KOPT-K1 (cell line): ENCODE results near the gene STIP1.

ENCODE experiments used
- H3K27ac ChIP-seq: fragments of 200-600 bp; sonication (generic); 2 replicates; pipeline ENCODE4 v1.5.1; 2016; ENCODE audit warnings: antibody characterized with exemption, mild to moderate bottlenecking, low read depth, low read length; ENCODE audit not compliant: poor library complexity, severe bottlenecking
- H3K36me3 ChIP-seq: fragments of 200-600 bp; sonication (generic); 2 replicates; pipeline ENCODE4 v1.5.1; 2017; ENCODE audit warnings: antibody characterized with exemption, mild to moderate bottlenecking, low read length, moderate library complexity; ENCODE audit not compliant: insufficient read depth
- H3K9me3 ChIP-seq: fragments of 200-600 bp; sonication (generic); 2 replicates; pipeline ENCODE4 v1.5.1; 2017; ENCODE audit warnings: antibody characterized with exemption, low read length, mild to moderate bottlenecking; ENCODE audit not compliant: insufficient read depth, poor library complexity, severe bottlenecking

STIP1 gene

GRCh38 chr11:64204464-64204989, 18.6 kb downstream of the STIP1 start:
- no peaks in the 10 kb centered on the region for H3K9me3 ChIP-seq
- peaks cover 78% of the 10 kb centered on the region for H3K36me3 ChIP-seq
- no peak overlapping the region for H3K27ac ChIP-seq

GRCh38 chr11:64206457-64207255, 20.7 kb downstream of the STIP1 start, which contains the start of gene FERMT3:
FERMT3 (plus strand) TSS chr11:64206721; CDS start chr11:64207365, 644 bp downstream.
- Histone ChIP-seq H3K36me3 (peaks cover 78% of the 10 kb centered on the region), H3K9me3 (no peaks in the 10 kb centered on the region), H3K27ac (peak within 1 kb of the TSS; percentile 93)

- Histone ChIP-seq H3K9me3 (no peaks in the 10 kb centered on the region), H3K36me3 (peaks cover 78% of the 10 kb centered on the region), H3K27ac (peak overlapping the region; percentile 93)
Observed at GRCh38 chr11:64207256-64208085, 21.5 kb downstream of the STIP1 start.

DNA sequence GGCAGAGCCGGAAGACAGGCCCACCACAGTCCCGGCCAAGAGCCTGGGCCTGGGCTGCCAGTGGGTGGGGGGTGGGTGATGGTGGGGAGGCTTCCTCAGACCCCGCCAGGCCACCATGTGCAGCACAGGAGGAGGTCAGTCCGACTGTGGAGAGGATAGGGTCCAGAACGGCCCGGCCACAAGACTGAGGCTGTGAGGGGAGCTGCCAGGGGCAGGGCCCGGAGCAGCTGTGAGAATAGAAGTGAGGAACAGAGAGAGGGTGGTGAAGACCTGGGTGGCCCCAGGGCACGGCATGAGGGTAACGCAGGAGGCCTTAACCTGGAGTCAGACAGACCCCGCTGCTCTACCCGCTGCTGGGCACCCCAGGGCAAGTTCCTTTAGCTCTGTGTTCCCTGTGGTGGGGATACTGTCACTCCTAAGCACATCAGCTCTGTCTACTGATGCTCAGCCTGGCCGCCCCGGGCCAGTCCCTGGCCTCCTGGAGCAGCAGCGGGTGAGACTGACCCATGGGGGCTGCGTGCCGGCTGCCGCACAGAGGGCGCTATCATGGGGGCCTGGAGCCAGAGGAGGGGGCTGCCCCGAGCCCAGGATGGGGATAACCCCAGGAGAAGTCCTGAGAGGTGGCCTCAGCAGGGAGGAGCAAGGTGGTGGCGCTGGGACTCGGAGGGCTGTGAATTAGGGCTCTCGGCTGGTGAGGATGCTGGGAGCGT, 22.3 kb downstream of the STIP1 start:
- H3K9me3 ChIP-seq = no peaks in the 10 kb centered on the region
- peaks cover 77% of the 10 kb centered on the region for H3K36me3 ChIP-seq
- H3K27ac ChIP-seq = peak overlapping the region; percentile 93

DNA sequence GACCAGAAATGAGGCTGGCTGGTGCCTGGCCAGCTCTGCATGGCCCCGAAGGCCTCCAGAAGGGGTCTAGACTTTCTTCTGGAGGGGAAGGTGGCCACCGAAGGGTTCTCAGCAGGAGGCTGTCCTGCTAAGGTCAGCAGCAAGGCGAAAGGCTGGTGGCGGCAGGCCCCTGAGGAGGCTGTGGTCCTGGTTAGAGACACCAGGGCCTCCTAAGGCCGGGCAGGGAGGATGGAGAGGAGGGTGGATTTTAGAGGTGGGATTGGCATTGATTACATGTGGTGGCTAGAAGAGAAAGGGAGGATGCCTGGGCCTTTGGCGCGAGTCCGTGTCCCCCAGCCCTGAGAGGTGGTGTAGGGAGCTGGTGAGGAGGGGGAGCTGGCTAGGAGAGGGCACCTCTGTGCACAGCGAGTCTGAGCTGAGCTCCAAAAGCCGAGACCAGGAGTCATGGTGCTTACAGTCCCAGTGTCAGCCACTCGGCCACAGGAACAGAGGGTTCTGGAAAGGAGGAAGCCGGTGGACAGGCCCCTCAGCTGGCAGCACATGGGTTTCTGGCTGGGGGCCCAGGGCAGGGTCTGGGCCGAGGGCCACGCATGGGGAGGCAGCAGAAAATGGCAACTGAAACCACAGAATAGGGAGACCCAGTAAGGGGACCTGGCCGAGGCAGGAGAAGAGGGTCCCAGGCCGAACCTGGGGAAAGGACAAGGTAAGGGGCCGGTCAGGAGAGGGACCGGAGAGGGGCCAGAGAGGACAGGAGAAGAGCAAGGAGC, 23.0 kb downstream of the STIP1 start:
- H3K36me3 ChIP-seq = peaks cover 76% of the 10 kb centered on the region
- no peaks in the 10 kb centered on the region for H3K9me3 ChIP-seq
- peak overlapping the region; percentile 93 for H3K27ac ChIP-seq

GRCh38 chr11:64209563-64209843, 23.5 kb downstream of the STIP1 start:
- peaks cover 76% of the 10 kb centered on the region for H3K36me3 ChIP-seq
- no peaks in the 10 kb centered on the region for H3K9me3 ChIP-seq
- no peak overlapping the region for H3K27ac ChIP-seq

DNA sequence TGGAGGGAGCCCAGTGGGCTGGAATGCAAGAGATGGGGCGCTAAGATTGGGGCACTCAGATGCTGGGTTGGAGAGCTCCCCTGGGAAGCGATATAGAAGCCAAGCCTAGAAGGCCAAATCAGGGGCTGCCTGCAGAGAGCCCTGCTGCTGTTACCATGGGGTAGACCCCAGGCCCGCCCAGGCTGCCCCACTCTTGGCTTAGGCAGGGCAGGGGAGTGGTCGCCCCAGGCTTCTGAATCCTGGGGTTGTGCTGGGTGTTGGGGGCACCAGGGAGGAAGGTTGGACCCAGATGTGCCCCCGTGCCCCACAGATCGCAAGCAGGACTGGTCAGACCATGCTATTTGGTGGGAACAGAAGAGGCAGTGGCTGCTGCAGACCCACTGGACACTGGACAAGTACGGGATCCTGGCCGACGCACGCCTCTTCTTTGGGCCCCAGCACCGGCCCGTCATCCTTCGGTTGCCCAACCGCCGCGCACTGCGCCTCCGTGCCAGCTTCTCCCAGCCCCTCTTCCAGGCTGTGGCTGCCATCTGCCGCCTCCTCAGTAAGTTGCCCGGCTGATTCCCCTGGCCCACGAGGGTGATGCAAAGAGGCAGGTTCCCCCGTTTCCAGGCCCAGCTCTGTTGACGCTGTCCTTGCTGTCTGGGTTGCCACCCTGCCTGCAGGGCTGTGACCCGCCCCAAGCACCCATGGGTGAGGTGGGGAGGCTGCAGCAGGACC, 24.5 kb downstream of the STIP1 start:
- Histone ChIP-seq H3K36me3 (peaks cover 76% of the 10 kb centered on the region), H3K27ac (no peak overlapping the region), H3K9me3 (no peaks in the 10 kb centered on the region)

DNA sequence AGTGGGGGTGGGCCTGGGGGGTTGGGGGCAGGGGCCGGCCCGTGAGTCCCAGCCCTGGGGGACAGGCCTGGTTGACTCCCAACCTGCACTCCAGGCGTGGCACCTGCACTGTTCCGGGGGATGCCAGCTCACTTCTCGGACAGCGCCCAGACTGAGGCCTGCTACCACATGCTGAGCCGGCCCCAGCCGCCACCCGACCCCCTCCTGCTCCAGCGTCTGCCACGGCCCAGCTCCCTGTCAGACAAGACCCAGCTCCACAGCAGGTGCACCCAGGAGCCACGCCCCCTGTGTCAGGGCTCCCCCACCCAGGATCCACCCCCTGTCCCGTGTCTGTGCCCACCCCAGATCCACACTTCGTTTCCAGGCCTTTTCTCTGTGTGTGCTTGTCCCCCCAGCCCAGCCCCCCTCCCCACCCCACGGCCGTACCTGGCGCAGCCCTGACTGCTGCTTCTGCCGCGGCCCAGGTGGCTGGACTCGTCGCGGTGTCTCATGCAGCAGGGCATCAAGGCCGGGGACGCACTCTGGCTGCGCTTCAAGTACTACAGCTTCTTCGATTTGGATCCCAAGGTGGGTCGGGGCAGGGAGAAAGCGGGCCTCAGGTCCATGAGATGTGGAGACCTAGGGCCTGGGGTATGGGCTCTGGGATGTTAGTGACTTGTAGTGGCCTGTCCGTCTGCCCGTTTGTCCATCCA, 25.4 kb downstream of the STIP1 start:
- no peak overlapping the region for H3K27ac ChIP-seq
- H3K36me3 ChIP-seq = peaks cover 79% of the 10 kb centered on the region
- no peaks in the 10 kb centered on the region for H3K9me3 ChIP-seq

DNA sequence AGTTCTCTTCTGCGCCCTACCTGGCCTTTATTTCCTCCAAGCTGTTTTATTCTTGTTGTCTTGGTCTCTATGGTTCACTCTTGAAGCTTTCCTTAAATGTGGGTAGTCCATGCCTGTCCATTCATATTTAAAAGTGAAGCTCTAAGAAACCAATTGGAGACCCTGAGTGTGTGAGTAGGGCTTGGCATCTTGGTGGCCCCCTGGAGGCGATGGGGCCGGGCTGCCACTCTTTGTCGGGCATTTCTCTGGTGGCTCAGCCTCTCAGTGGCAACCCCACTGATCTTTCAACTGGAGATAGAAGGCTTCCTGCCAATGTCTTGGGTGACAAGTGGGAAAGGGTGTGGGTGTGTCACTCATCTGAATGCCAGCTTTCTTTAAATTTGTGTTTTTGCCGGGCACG, 30.9 kb downstream of the STIP1 start:
- no peak overlapping the region for H3K27ac ChIP-seq
- no peaks in the 10 kb centered on the region for H3K9me3 ChIP-seq
- H3K36me3 ChIP-seq = peaks cover 96% of the 10 kb centered on the region

DNA sequence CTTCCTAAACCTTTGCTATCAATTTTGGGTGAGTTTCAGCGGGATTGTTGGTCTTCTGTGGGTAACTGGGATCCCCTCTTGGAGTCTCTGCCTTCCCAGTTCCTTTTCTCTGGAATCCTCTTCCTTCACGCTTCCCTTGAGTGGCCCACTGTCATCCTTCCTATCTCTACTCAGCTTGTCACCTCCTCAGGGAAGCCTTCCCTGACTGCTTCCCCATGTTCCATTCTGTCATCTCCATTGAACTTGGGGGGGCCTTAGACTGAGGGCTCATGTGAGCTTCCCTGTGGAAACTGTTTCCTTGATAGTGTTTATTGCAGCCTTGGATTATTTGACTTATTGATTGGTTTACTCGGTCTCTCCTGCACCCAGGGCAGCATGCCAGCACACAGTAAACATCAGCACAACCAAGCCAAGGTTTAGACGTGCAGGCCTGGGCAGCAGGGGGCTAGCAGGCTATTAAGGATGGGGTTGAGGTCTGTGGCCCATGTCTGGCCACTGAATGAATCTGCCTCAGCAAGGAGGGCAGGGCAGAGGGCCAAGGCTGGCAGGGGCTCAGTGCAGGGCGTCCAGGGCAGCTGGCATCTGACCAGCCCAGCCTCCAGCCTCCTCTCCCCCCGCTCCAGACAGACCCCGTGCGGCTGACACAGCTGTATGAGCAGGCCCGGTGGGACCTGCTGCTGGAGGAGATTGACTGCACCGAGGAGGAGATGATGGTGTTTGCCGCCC, 32.8 kb downstream of the STIP1 start:
- peaks cover 92% of the 10 kb centered on the region for H3K36me3 ChIP-seq
- no peak overlapping the region for H3K27ac ChIP-seq

DNA sequence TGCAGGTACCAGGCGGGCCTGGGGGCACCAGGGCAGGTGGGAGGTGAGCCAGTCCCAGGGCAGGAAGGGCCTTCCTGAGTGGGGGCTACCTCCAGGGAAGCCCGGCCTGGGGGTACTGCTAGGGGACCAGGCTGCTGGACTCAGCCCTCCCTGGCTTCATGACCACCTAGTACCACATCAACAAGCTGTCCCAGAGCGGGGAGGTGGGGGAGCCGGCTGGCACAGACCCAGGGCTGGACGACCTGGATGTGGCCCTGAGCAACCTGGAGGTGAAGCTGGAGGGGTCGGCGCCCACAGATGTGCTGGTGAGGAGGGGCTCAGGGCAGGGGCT, 33.3 kb downstream of the STIP1 start:
- H3K27ac ChIP-seq = no peak overlapping the region
- no peaks in the 10 kb centered on the region for H3K9me3 ChIP-seq
- peaks cover 92% of the 10 kb centered on the region for H3K36me3 ChIP-seq

More for the DNA sequence above, 32.8 kb downstream of the STIP1 start:
- no peaks in the 10 kb centered on the region for H3K9me3 ChIP-seq

GRCh38 chr11:64219755-64220154, 33.8 kb downstream of the STIP1 start:
- Histone ChIP-seq H3K27ac (no peak overlapping the region), H3K36me3 (peaks cover 91% of the 10 kb centered on the region), H3K9me3 (no peaks in the 10 kb centered on the region)

GRCh38 chr11:64220271-64220670, 34.3 kb downstream of the STIP1 start:
- H3K36me3 ChIP-seq = peaks cover 86% of the 10 kb centered on the region
- H3K9me3 ChIP-seq = no peaks in the 10 kb centered on the region
- H3K27ac ChIP-seq = no peak overlapping the region
